GM12891 (cell line): ENCODE data around the gene GMDS.

Source experiments
- POLR2A ChIP-seq: IDR thresholded peaks from 2 replicates; pipeline ENCODE4 v1.6.1; 2011; ENCODE audit warnings: low read depth, low read length, control low read depth
- POLR2AphosphoS5 ChIP-seq: IDR thresholded peaks from 2 replicates; pipeline ENCODE4 v1.6.1; 2011; ENCODE audit warnings: low read depth, low read length, control low read depth
- SPI1 ChIP-seq: IDR thresholded peaks from 2 replicates; pipeline ENCODE4 v1.6.1; 2011; ENCODE audit warnings: low read depth, low read length, control low read depth

GRCh38 chr6:1729750-1730140, 515.7 kb downstream of the GMDS start:
- TF ChIP-seq POLR2A = no peak
- no peak for TF ChIP-seq POLR2AphosphoS5
- no peak for TF ChIP-seq SPI1
